Activated T-helper 1 cell treated with anti-CD3 and anti-CD28 coated beads, Interleukin-2, amount 50 U/mL, for 16 hours (primary cell): ENCODE measurements around the gene ZEB1.
"Not testable (repeated sequence)": the region's sequence is repeated elsewhere in the genome, so short reads cannot be mapped to it uniquely, and the experiment has no call there.

Source experiments
- DNase-seq, 2 donors: peaks; one replicate each; pipeline ENCODE4 v3.0.0-alpha.2; 2020; ENCODE audit warnings: low read depth in 1 of 2, low spot score in 1 of 2

ZEB1 gene

GRCh38 chr10:31421322-31421721, 102.3 kb downstream of the ZEB1 start:
- DNase-seq: no peak

GRCh38 chr10:31422634-31423033, 103.6 kb downstream of the ZEB1 start:
- DNase-seq: no peak

GRCh38 chr10:31424473-31424872, 105.5 kb downstream of the ZEB1 start:
- no peak for DNase-seq

GRCh38 chr10:31426401-31426800, 107.4 kb downstream of the ZEB1 start:
- DNase-seq: no peak

GRCh38 chr10:31427334-31427733, 108.3 kb downstream of the ZEB1 start:
- not testable (repeated sequence) for DNase-seq

GRCh38 chr10:31428499-31428898, 109.5 kb downstream of the ZEB1 start:
- DNase-seq: not testable (repeated sequence)

GRCh38 chr10:31431021-31431420, 112.0 kb downstream of the ZEB1 start:
- no peak for DNase-seq

GRCh38 chr10:31437959-31438358, 118.9 kb downstream of the ZEB1 start:
- DNase-seq: no peak

GRCh38 chr10:31451766-31452165, 132.8 kb downstream of the ZEB1 start:
- DNase-seq: no peak

- no peak for DNase-seq
Measured at GRCh38 chr10:31456468-31456867, 137.5 kb downstream of the ZEB1 start.

- no peak for DNase-seq
Measured at GRCh38 chr10:31457858-31458257, 138.8 kb downstream of the ZEB1 start.

- DNase-seq: no peak
Measured at GRCh38 chr10:31458974-31459373, 140.0 kb downstream of the ZEB1 start.

- no peak for DNase-seq
Measured at GRCh38 chr10:31460242-31460641, 141.2 kb downstream of the ZEB1 start.

GRCh38 chr10:31464552-31464951, 145.5 kb downstream of the ZEB1 start:
- no peak for DNase-seq

GRCh38 chr10:31466313-31466712, 147.3 kb downstream of the ZEB1 start:
- no peak for DNase-seq

- DNase-seq: no peak
Measured at GRCh38 chr10:31467791-31468535, 148.9 kb downstream of the ZEB1 start.

GRCh38 chr10:31468536-31468859, 149.5 kb downstream of the ZEB1 start:
- no peak for DNase-seq

- DNase-seq: no peak
Measured at GRCh38 chr10:31475519-31475918, 156.5 kb downstream of the ZEB1 start.

GRCh38 chr10:31476088-31476487, 157.1 kb downstream of the ZEB1 start:
- DNase-seq: no peak

- DNase-seq: no peak
Measured at GRCh38 chr10:31477584-31477983, 158.6 kb downstream of the ZEB1 start.

- DNase-seq: no peak
Measured at GRCh38 chr10:31479752-31480151, 160.7 kb downstream of the ZEB1 start.

GRCh38 chr10:31483546-31483945, 164.5 kb downstream of the ZEB1 start:
- DNase-seq: no peak

- DNase-seq: no peak
Measured at GRCh38 chr10:31484431-31485135, 165.6 kb downstream of the ZEB1 start.
